HepG2 (cell line): Measurements from ENCODE around the gene GNL2. TPM values are rescaled to one million over a fixed set of nuclear protein-coding genes. Genes with fewer than 3 reads are reported as not detected.

Experiments used
- ATAC-seq: fragments of 200-7000 bp; cut with Tn5 transposase; 3 replicates; pipeline ENCODE4 v1.9.1; 2020; ENCODE audit warnings: mild to moderate bottlenecking, moderate library complexity
- BruUV-seq: library from RNA; stranded (reverse); fragments of 400-500 nt; replicated peaks from 2 replicates; lab custom pipeline; 2021; lab: Mats Ljungman, UMichigan
- CTCF ChIA-PET: fragments of 300-600 bp; formaldehyde crosslinking; extraction: SDS; loops from one replicate; lab custom pipeline; 2021; ENCODE audit warnings: low total read pairs, inconsistent platforms, low intra/inter-chr PET ratio; lab: Yijun Ruan, JAX
- POLR2A ChIA-PET: fragments of 350-600 bp; sonication (Branson Sonifier 250); formaldehyde crosslinking; loops from one replicate; lab custom pipeline; 2020; ENCODE audit warnings: antibody characterized with exemption, inconsistent platforms; lab: Yijun Ruan, JAX
- DNase-seq: peaks from one replicate; pipeline ENCODE4 v3.0.0-alpha.2; 2015; ENCODE audit warnings: low spot score
- FAIRE-seq: peaks from 3 replicates; lab custom pipeline; 2011; peaks lifted over from hg19 to GRCh38; lab: Jason Lieb, UNC
- H2AFZ ChIP-seq: one replicate; pipeline ENCODE4 v1.6.1; 2011; ENCODE audit warnings: low read length, inconsistent platforms
- H3K27ac ChIP-seq: fragments of 300-600 bp; 3 replicates; pipeline ENCODE4 v1.8.0; 2011; ENCODE audit warnings: mixed run types, mild to moderate bottlenecking, mixed read lengths, low read length, inconsistent platforms; ENCODE audit not compliant: insufficient read depth; ENCODE audit errors: extremely low read length
- H3K27me3 ChIP-seq, 2 experiments: fragments of 200-600 bp in 1 of 2; 2 replicates in 1 of 2; 3 replicates in 1 of 2; pipeline versions ENCODE4 v1.6.0 to v1.8.0; 2011; ENCODE audit warnings: low read length in 2 of 2, mild to moderate bottlenecking in 2 of 2, moderate library complexity in 2 of 2, inconsistent platforms in 1 of 2; ENCODE audit not compliant: insufficient read depth in 2 of 2, control insufficient read depth in 1 of 2
- H3K36me3 ChIP-seq, 2 experiments: fragments of 200-600 bp in 1 of 2; replicated peaks in 1 of 2; 2 replicates in 1 of 2; 3 replicates in 1 of 2; pipeline versions ENCODE4 v1.5.1 to v1.8.0; 2011; ENCODE audit warnings: low read length in 2 of 2, inconsistent platforms in 1 of 2; ENCODE audit not compliant: insufficient read depth in 2 of 2, control insufficient read depth in 1 of 2
- H3K4me1 ChIP-seq: 2 replicates; pipeline ENCODE4 v1.5.1; 2012; ENCODE audit warnings: low read length, inconsistent platforms; ENCODE audit not compliant: insufficient read depth
- H3K4me2 ChIP-seq: 2 replicates; pipeline ENCODE4 v1.6.0; 2011; ENCODE audit warnings: low read depth, low read length, inconsistent platforms
- H3K4me3 ChIP-seq, 3 experiments: fragments of 200-600 bp in 1 of 3; sonication (generic), shearing (Covaris generic) in 1 of 3; replicated peaks in 1 of 3; 2 replicates each; pipeline ENCODE4 v1.5.1; 2011 to 2016; ENCODE audit warnings: low read length in 3 of 3, inconsistent platforms in 2 of 3, low read depth in 2 of 3, mild to moderate bottlenecking in 2 of 3, control low read depth in 1 of 3, mixed read lengths in 1 of 3; ENCODE audit not compliant: insufficient read depth in 1 of 3
- H3K79me2 ChIP-seq: one replicate; pipeline ENCODE4 v1.6.1; 2011; ENCODE audit warnings: low read length, inconsistent platforms; ENCODE audit not compliant: insufficient read depth
- H3K9ac ChIP-seq: 2 replicates; pipeline ENCODE4 v1.6.0; 2011; ENCODE audit warnings: mild to moderate bottlenecking, low read depth, low read length, inconsistent platforms; ENCODE audit not compliant: insufficient read depth
- H3K9me3 ChIP-seq: 2 replicates; pipeline ENCODE4 v1.5.1; 2012; ENCODE audit warnings: mild to moderate bottlenecking, low read length
- H4K20me1 ChIP-seq: 2 replicates; pipeline ENCODE4 v1.6.0; 2011; ENCODE audit warnings: inconsistent platforms, mild to moderate bottlenecking, low read length, moderate library complexity; ENCODE audit not compliant: insufficient read depth
- FOXK2 ChIP-seq: fragments of 450-650 bp; IDR thresholded peaks from 2 replicates; pipeline ENCODE4 v1.6.1; 2016
- FOXP1 ChIP-seq, 2 experiments: fragments of 450-650 bp in 1 of 2; IDR thresholded peaks; 2 replicates each; pipeline ENCODE4 v1.6.1; 2017 to 2018; ENCODE audit warnings: antibody characterized with exemption in 1 of 2
- HNRNPH1 ChIP-seq: fragments of 200-400 bp; formaldehyde crosslinking; optimal IDR thresholded peaks from 2 replicates; pipeline ENCODE3; 2017; ENCODE audit warnings: mild to moderate bottlenecking, low read depth, low read length
- MAFG ChIP-seq: sonication (generic); formaldehyde crosslinking; IDR thresholded peaks from 2 replicates; pipeline ENCODE4 v1.5.1; 2020; ENCODE audit warnings: mild to moderate bottlenecking, missing genetic modification reagents
- MYPOP ChIP-seq: sonication (generic); formaldehyde crosslinking; IDR thresholded peaks from 2 replicates; pipeline ENCODE4 v1.8.1; 2023; ENCODE audit warnings: mild to moderate bottlenecking, moderate library complexity, missing genetic modification reagents
- PRDM4 ChIP-seq: sonication (generic); formaldehyde crosslinking; IDR thresholded peaks from 2 replicates; pipeline ENCODE4 v1.9.0; 2021; ENCODE audit warnings: missing genetic modification reagents, borderline replicate concordance
- TBX2 ChIP-seq: sonication (generic); formaldehyde crosslinking; IDR thresholded peaks from 2 replicates; pipeline ENCODE4 v1.5.0; 2020; ENCODE audit warnings: missing genetic modification reagents, mild to moderate bottlenecking, borderline replicate concordance
- ZBTB34 ChIP-seq: sonication (generic); formaldehyde crosslinking; IDR thresholded peaks from 2 replicates; pipeline ENCODE4 v1.8.0; 2022; ENCODE audit warnings: mild to moderate bottlenecking, missing genetic modification reagents
- ZKSCAN8 ChIP-seq: IDR thresholded peaks from 2 replicates; pipeline ENCODE4 v1.6.1; 2016; ENCODE audit warnings: borderline replicate concordance, missing genetic modification reagents, missing compliant biosample characterization
- ZNF646 ChIP-seq: sonication (generic); formaldehyde crosslinking; IDR thresholded peaks from 2 replicates; pipeline ENCODE4 v1.9.0; 2021; ENCODE audit warnings: mild to moderate bottlenecking, missing genetic modification reagents
- ZNF674 ChIP-seq: sonication (generic); formaldehyde crosslinking; IDR thresholded peaks from 2 replicates; pipeline ENCODE4 v1.5.0; 2020; ENCODE audit warnings: low read depth, mild to moderate bottlenecking, missing genetic modification reagents
- ZNF747 ChIP-seq: sonication (generic); formaldehyde crosslinking; IDR thresholded peaks from 2 replicates; pipeline ENCODE4 v1.8.1; 2023; ENCODE audit warnings: missing genetic modification reagents, mild to moderate bottlenecking, borderline replicate concordance
- ZSCAN31 ChIP-seq: sonication (generic); formaldehyde crosslinking; IDR thresholded peaks from 2 replicates; pipeline ENCODE4 v1.5.0; 2020; ENCODE audit warnings: low read depth, mild to moderate bottlenecking, missing genetic modification reagents
- WGBS: methylation state at CpG from one replicate; pipeline ENCODE4 v1.1.6; 2017; ENCODE audit warnings: low lambda C conversion rate; 5-methylcytosine and 5-hydroxymethylcytosine counted together
- in situ Hi-C: cut with HindIII; loops from 2 replicates; pipeline ENCODE4 v1.10.0; 2017; ENCODE audit warnings: low pct_unique_long_range_greater_than_20kb; ENCODE audit not compliant: extremely low pct_ligation_motif_present
- intact Hi-C: fragments of 100-400 bp; cut with micrococcal nuclease; formaldehyde crosslinking; loops from one replicate; pipeline ENCODE4 v1.10.0; 2022; ENCODE audit not compliant: unreplicated experiment
- polyA plus RNA-seq, 8 experiments: library from polyadenylated mRNA; depleted of rRNA in 3 of 8; stranded (reverse) in 7 of 8; unstranded in 1 of 8; fragments of >200 nt; fragmentation: Illumina TruSeq in 4 of 8; extraction: Trizol in 4 of 8; gene quantifications; 2 replicates each; pipeline versions ENCODE4 v1.2.1 to v1.2.3, GENCODE V29; 2011 to 2016; ENCODE audit warnings: low read depth in 4 of 8, missing spikeins in 1 of 8, mixed read lengths in 1 of 8; ENCODE audit not compliant: insufficient read depth in 1 of 8
- total RNA-seq, 5 experiments: library from RNA; depleted of rRNA; stranded (reverse); fragments of >200 nt; fragmentation: Illumina TruSeq; extraction: Trizol; gene quantifications; 2 replicates each; pipeline ENCODE4 v1.2.3, GENCODE V29; 2016; ENCODE audit warnings: low read depth in 1 of 5

The GNL2 gene
- total and polyA plus RNA-seq, 2 of the 13 experiments (the other 11 are each of a cell fraction or from before 2014, with no cell fraction given), result 32.1 to 72.1 TPM

- ChIA-PET POLR2A (no interaction called here), CTCF (no interaction called here)
- FAIRE-seq (no peak), DNase-seq (no peak), ATAC-seq (no peak; the same call in 2 of the 3 replicates)
- Histone ChIP-seq H3K36me3 (no peaks in the 10 kb centered on the region), H2AFZ (no peak overlapping the region), H3K4me2 (no peak overlapping the region), H3K27me3 (peaks cover 10 to 82% of the 10 kb centered on the region in 2 experiments), H3K9me3 (no peaks in the 10 kb centered on the region), H4K20me1 (no peaks in the 10 kb centered on the region), H3K4me3 (no peak overlapping the region), H3K9ac (no peak overlapping the region), H3K27ac (no peak overlapping the region), H3K4me1 (no peaks in the 10 kb centered on the region), H3K79me2 (no peaks in the 10 kb centered on the region)
- intact Hi-C loops (no loop called here), in situ Hi-C loops (no loop called here)
- no peak for TF ChIP-seq FOXK2
- TF ChIP-seq FOXP1 (IDR thresholded peaks at IDR 0.05), result no peak
- no peak for TF ChIP-seq FOXP1 (CRISPR knock-in tag; IDR thresholded peaks at IDR 0.05)
- TF ChIP-seq ZSCAN31 (CRISPR knock-in tag), result no peak
- TF ChIP-seq MYPOP (CRISPR knock-in tag), result no peak
- no peak for TF ChIP-seq TBX2 (CRISPR knock-in tag)
- TF ChIP-seq HNRNPH1, result no peak
- TF ChIP-seq ZNF747 (CRISPR knock-in tag), result no peak
- TF ChIP-seq PRDM4 (CRISPR knock-in tag), result no peak
- no peak for TF ChIP-seq ZNF674
- no peak for TF ChIP-seq ZKSCAN8
- no peak for TF ChIP-seq MAFG (CRISPR knock-in tag)
- no peak for TF ChIP-seq ZNF646 (CRISPR knock-in tag)
- no peak for TF ChIP-seq ZBTB34 (CRISPR knock-in tag)
- no TSS peak for BruUV-seq
- WGBS, result no CpG with 5 or more reads among the region's 5 CpGs
These were observed 18.4 kb upstream of the GNL2 start for GRCh38 chr1:37614105-37614504.
